Keratinocyte (primary cell): ENCODE measurements around the gene BRD8. TPM values are rescaled to one million over a fixed set of nuclear protein-coding genes. Genes with fewer than 3 reads are reported as not detected.

Source experiments
- DNase-seq: peaks from one replicate; pipeline ENCODE4 v3.0.0-alpha.2; 2011; ENCODE audit warnings: low read depth, missing footprints, low spot score
- FAIRE-seq: peaks from 2 replicates; lab custom pipeline; 2011; peaks lifted over from hg19 to GRCh38; lab: Jason Lieb, UNC
- H2AFZ ChIP-seq: 2 replicates; pipeline ENCODE4 v1.6.0; 2012; ENCODE audit warnings: low read length, control low read depth, inconsistent platforms; ENCODE audit not compliant: control insufficient read depth
- H3K27ac ChIP-seq: 2 replicates; pipeline ENCODE4 v1.5.1; 2011; ENCODE audit warnings: low read length; ENCODE audit not compliant: control insufficient read depth, insufficient read depth
- H3K27me3 ChIP-seq: 3 replicates; pipeline ENCODE4 v1.6.0; 2011; ENCODE audit warnings: low read length; ENCODE audit not compliant: control insufficient read depth, insufficient read depth; ENCODE audit errors: extremely low read depth
- H3K36me3 ChIP-seq, 2 experiments: 2 replicates in 1 of 2; 3 replicates in 1 of 2; pipeline ENCODE4 v1.5.1; 2011; ENCODE audit warnings: low read length in 2 of 2, mild to moderate bottlenecking in 1 of 2; ENCODE audit not compliant: control insufficient read depth in 2 of 2, insufficient read depth in 2 of 2; ENCODE audit errors: extremely low read depth in 1 of 2
- H3K4me1 ChIP-seq: 3 replicates; pipeline ENCODE4 v1.5.1; 2011; ENCODE audit warnings: low read length; ENCODE audit not compliant: control insufficient read depth, insufficient read depth; ENCODE audit errors: extremely low read depth
- H3K4me2 ChIP-seq: 3 replicates; pipeline ENCODE4 v1.6.0; 2011; ENCODE audit warnings: low read depth, low read length; ENCODE audit not compliant: control insufficient read depth, insufficient read depth; ENCODE audit errors: extremely low read depth
- H3K4me3 ChIP-seq, 3 experiments: fragments of 200-600 bp in 1 of 3; sonication (generic) in 1 of 3; 2 replicates in 2 of 3; 3 replicates in 1 of 3; pipeline ENCODE4 v1.5.1; 2011 to 2016; ENCODE audit warnings: low read length in 3 of 3, mild to moderate bottlenecking in 3 of 3, control low read depth in 2 of 3, inconsistent platforms in 1 of 3, low read depth in 1 of 3, mixed read lengths in 1 of 3, mixed run types in 1 of 3, moderate library complexity in 1 of 3; ENCODE audit not compliant: control insufficient read depth in 2 of 3, insufficient read depth in 2 of 3; ENCODE audit errors: extremely low read depth in 1 of 3
- H3K79me2 ChIP-seq: 2 replicates; pipeline ENCODE4 v1.6.0; 2012; ENCODE audit warnings: low read length; ENCODE audit not compliant: control insufficient read depth, insufficient read depth
- H3K9ac ChIP-seq: 3 replicates; pipeline ENCODE4 v1.6.0; 2011; ENCODE audit warnings: low read length; ENCODE audit not compliant: control insufficient read depth, insufficient read depth; ENCODE audit errors: extremely low read depth
- H3K9me1 ChIP-seq: 3 replicates; pipeline ENCODE4 v1.6.0; 2011; ENCODE audit warnings: low read length; ENCODE audit not compliant: control insufficient read depth, insufficient read depth; ENCODE audit errors: extremely low read depth
- H3K9me3 ChIP-seq: 2 replicates; pipeline ENCODE4 v1.5.1; 2012; ENCODE audit warnings: low read depth, low read length; ENCODE audit not compliant: control insufficient read depth
- H4K20me1 ChIP-seq: 3 replicates; pipeline ENCODE4 v1.6.0; 2011; ENCODE audit warnings: low read length; ENCODE audit not compliant: control insufficient read depth, insufficient read depth; ENCODE audit errors: extremely low read depth
- CTCF ChIP-seq, 3 experiments: IDR thresholded peaks in 1 of 3; conservative IDR thresholded peaks in 1 of 3; optimal IDR thresholded peaks in 1 of 3; 2 replicates in 2 of 3; 3 replicates in 1 of 3; pipeline versions ENCODE3 to v1.5.1; 2011; ENCODE audit warnings: low read length in 3 of 3, mild to moderate bottlenecking in 3 of 3, moderate library complexity in 2 of 3, control low read depth in 1 of 3, inconsistent platforms in 1 of 3; ENCODE audit not compliant: insufficient read depth in 2 of 3; ENCODE audit errors: extremely low read depth in 1 of 3
- EZH2 ChIP-seq: IDR thresholded peaks from one replicate; pipeline ENCODE4 v1.6.1; 2012; ENCODE audit warnings: inconsistent platforms, mild to moderate bottlenecking, low read length, moderate library complexity
- dilution Hi-C: fragments of 300-500 bp; cut with MboI; formaldehyde crosslinking; loops from one replicate; pipeline ENCODE4 v1.7.0; 2020; ENCODE audit warnings: low sequenced_read_pairs; ENCODE audit not compliant: extremely low pct_ligation_motif_present
- polyA plus RNA-seq, 5 experiments: library from polyadenylated mRNA; depleted of rRNA in 3 of 5; stranded (reverse) in 3 of 5; stranded (forward) in 1 of 5; unstranded in 1 of 5; fragments of >200 nt; gene quantifications; 1 replicate in 1 of 5; 2 replicates in 3 of 5; 3 replicates in 1 of 5; pipeline versions ENCODE4 v1.2.1 to v1.2.3, GENCODE V29; 2011 to 2012; ENCODE audit warnings: missing spikeins in 2 of 5, low read depth in 1 of 5, low replicate concordance in 1 of 5

The BRD8 gene
- polyA plus RNA-seq, 1 donor (not counting 4 experiments of a cell fraction or from before 2014, with no cell fraction given), result 36.4 TPM

GRCh38 chr5:138141734-138142133, 36.7 kb downstream of the BRD8 start:
- Histone ChIP-seq H3K4me3 (no peak overlapping the region), H3K9ac (no peak overlapping the region), H3K9me1 (no peaks in the 10 kb centered on the region), H3K4me1 (peaks cover 11% of the 10 kb centered on the region), H3K36me3 (no peaks in the 10 kb centered on the region), H4K20me1 (no peaks in the 10 kb centered on the region), H3K4me2 (no peak overlapping the region), H2AFZ (peak overlapping the region; percentile 21), H3K27ac (no peak overlapping the region), H3K27me3 (no peaks in the 10 kb centered on the region), H3K9me3 (no peaks in the 10 kb centered on the region), H3K79me2 (no peaks in the 10 kb centered on the region)
- dilution Hi-C loops, result no loop called here
- no peak for TF ChIP-seq CTCF (optimal IDR thresholded peaks at IDR 0.05 in 1 of 3, IDR thresholded peaks at IDR 0.05 in 1 of 3, conservative IDR thresholded peaks at IDR 0.05 in 1 of 3; ENCODE audit: extremely low read depth in 1 of 3, insufficient read depth in 2 of 3, low read length in 3 of 3)
- no peak for TF ChIP-seq EZH2
- DNase-seq, result no peak
- peak; percentile 67 for FAIRE-seq

- Histone ChIP-seq H3K9me3 (no peaks in the 10 kb centered on the region), H3K27ac (no peak overlapping the region), H3K9ac (no peak overlapping the region), H2AFZ (no peak overlapping the region), H3K27me3 (no peaks in the 10 kb centered on the region), H3K9me1 (no peaks in the 10 kb centered on the region), H3K4me1 (peaks cover 11% of the 10 kb centered on the region), H3K36me3 (no peaks in the 10 kb centered on the region), H3K4me2 (no peak overlapping the region), H3K4me3 (no peak overlapping the region), H3K79me2 (no peaks in the 10 kb centered on the region), H4K20me1 (no peaks in the 10 kb centered on the region)
- no peak for FAIRE-seq
- dilution Hi-C loops, result no loop called here
- DNase-seq, result no peak
- no peak for TF ChIP-seq CTCF (optimal IDR thresholded peaks at IDR 0.05 in 1 of 3, IDR thresholded peaks at IDR 0.05 in 1 of 3, conservative IDR thresholded peaks at IDR 0.05 in 1 of 3; ENCODE audit: extremely low read depth in 1 of 3, insufficient read depth in 2 of 3, low read length in 3 of 3)
These were observed 38.2 kb downstream of the BRD8 start for GRCh38 chr5:138140268-138140667.
